ENCODE results near the gene HK1.
A peak's percentile ranks its signal among the peaks of the same experiment; 100 is the strongest.

HK1 gene

DNA sequence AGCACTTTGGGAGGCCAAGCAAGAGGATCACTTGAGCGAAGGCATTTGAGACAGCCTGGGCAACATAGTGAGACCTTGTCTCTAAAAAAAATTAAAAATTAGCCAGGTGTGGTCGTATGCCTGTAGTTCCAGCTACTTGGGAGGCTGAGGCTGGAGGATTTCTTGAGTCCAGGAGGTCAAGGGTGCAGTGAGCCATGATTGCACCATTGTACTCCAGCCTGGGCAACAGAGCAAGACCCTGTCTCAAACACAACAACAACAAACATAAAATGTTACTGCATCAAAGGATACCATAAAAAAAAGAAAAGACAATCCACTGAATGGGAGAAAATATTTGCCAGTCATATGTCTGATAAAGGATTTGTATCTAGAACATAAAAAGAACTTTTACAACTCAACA is 77.9 kb downstream of the HK1 start:
- H3K27ac Mint-ChIP-seq = no peak overlapping the region
- DNase-seq = no peak
- no peak for ATAC-seq
- H3K27me3 Mint-ChIP-seq = no peaks in the 10 kb centered on the region
- H3K4me1 Mint-ChIP-seq = peaks cover 75% of the 10 kb centered on the region
- H3K9me3 Mint-ChIP-seq = peaks cover 0 to 10% of the 10 kb centered on the region in 2 donors
- no peak overlapping the region for H3K4me3 Mint-ChIP-seq

DNA sequence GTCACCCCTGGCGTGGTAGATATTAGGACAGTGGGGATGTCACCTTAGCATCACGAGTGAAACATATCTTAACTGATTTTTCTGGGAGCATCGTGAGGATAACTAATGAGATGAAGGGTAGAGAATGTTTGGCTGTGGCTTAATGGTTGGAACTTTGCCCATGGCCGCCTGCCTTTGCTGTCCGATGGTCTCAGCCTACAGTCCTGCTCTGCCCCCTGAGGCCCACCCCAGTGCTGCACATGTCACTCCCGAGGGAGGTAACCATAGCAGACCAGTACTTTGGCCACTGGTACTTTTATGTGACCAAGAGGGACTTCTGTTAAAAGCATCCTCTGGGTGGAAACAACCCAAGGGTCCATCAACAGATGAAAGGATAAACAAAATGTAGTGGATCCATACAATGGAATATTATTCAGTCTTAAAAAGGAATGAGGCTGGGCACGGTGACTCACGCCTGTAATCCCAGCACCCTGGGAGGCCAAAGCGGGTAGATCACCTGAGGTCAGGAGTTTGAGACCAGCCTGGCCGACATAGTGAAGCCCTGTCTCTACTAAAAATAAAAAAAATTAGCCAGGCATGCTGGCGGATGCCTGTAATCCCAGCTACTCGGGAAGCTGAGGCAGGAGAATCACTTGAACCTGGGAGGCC is 80.0 kb downstream of the HK1 start:
- Mint-ChIP-seq H3K9me3 (peaks cover 0 to 10% of the 10 kb centered on the region in 2 donors), H3K4me3 (no peak overlapping the region)
- no peak for DNase-seq

DNA sequence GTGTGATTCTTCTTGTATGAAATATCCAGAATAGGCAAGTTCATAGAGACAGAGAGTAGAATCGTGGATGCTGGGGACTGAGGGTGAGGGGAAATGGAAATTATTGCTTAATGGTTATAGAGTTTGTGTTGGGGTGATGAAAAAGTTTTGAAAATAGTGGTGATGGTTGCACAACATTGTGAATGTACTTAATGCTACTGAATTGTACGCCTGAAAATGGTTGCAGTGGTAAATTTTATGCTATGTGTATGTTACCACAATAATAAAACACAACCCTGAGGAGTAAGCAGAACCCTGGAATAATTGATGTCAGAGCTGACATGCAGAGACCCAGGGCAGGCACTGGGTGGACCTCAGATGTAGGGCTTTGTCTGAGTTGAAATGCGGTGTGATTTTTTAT is 80.9 kb downstream of the HK1 start:
- peaks cover 69% of the 10 kb centered on the region for H3K4me1 Mint-ChIP-seq

More for the DNA sequence above, 80.0 kb downstream of the HK1 start:
- Mint-ChIP-seq H3K27me3 (no peaks in the 10 kb centered on the region), H3K27ac (peak overlapping the region; percentile 28 to 44), H3K4me1 (peaks cover 70% of the 10 kb centered on the region)
- ATAC-seq = no peak

DNA sequence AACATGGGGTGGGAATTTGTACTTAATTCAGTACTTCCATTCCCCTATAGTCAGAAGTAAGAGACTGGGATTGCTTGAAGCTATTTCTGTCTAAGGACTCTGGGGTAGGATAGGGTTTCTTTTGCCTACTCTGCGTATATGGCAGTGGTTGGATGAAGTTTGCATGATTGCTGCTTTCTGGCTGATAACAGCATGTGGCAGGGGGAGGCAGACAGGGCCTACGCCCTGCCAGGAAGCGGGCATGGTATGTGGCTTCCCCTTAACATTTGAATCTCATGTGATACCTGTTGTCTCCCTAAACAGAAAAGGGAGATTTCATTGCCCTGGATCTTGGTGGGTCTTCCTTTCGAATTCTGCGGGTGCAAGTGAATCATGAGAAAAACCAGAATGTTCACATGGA is 81.3 kb downstream of the HK1 start:
- H3K4me3 Mint-ChIP-seq = peak overlapping the region in 1 of 2 donors; percentile 32

More for the DNA sequence above, 80.9 kb downstream of the HK1 start:
- peak overlapping the region in 1 of 2 donors; percentile 47 for H3K27ac Mint-ChIP-seq
- peaks cover 0 to 4% of the 10 kb centered on the region in 2 donors for H3K9me3 Mint-ChIP-seq
- H3K27me3 Mint-ChIP-seq = no peaks in the 10 kb centered on the region
- H3K4me3 Mint-ChIP-seq = peak overlapping the region; percentile 1 to 8
- no peak for DNase-seq
- peak; percentile 75 for ATAC-seq

DNA sequence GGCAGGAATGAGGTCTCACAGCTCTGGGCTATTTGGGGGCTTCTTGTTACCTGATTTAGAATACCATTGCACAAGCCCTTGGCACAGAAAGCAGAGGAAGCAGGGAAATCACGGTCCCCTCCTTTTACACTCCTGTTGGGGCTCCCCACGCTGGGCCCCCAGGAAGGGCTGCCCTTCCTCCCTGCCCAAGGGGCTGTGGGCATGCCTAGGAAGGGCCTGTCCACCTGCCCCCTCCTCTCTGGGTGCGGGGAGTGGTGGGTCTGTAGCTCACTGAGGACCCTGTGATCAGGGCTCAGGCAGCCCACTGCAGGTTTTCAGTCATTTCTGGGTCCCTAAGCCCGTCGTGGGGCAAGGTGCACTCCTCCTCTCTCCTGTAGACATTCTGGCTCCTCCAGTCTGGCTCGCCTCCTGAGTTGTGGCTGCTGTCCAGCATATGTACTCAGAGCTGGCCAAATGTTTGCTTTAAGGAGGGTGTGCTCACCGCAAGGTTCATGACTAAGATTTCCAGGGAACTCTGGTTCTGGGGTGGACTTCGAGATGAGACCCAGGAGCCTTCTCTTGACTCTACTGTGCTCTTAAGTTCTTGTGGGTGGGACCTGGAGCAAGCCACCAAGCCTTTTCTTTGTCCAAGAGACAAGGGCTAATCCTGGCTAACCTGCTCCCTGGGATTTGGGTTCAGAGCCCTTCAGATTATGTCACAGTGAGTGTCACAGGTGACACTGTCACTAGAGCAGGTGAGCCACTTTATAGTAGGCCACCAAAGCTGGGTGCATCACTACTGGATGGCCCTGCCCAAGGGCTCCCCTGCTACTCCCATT is 82.4 kb downstream of the HK1 start:
- Mint-ChIP-seq H3K9me3 (no peaks in the 10 kb centered on the region), H3K27me3 (no peaks in the 10 kb centered on the region), H3K4me3 (no peak overlapping the region), H3K27ac (no peak overlapping the region), H3K4me1 (peaks cover 66% of the 10 kb centered on the region)
- ATAC-seq (no peak), DNase-seq (no peak)

More for the DNA sequence above, 81.3 kb downstream of the HK1 start:
- H3K27me3 Mint-ChIP-seq = no peaks in the 10 kb centered on the region
- ATAC-seq = peak; percentile 81
- peak in 1 of 2 donors; percentile 22 for DNase-seq
- H3K4me1 Mint-ChIP-seq = peaks cover 66% of the 10 kb centered on the region
- H3K27ac Mint-ChIP-seq = peak overlapping the region in 1 of 2 donors; percentile 85
- H3K9me3 Mint-ChIP-seq = no peaks in the 10 kb centered on the region

DNA sequence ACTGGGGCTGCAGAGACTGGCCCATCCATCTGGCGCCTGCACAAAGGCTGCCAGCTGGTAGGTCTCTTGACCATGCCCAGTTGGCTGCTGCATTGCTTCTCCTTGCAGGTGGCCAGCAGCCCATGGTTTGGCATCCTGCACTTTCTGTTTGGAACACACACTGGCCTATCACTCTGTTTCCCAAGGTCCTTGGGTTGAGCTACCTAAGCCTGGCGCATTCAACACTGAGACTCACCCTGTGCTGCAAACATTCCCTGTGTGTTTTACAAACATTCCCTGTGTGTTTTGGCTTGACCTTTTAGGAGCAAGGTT is 83.0 kb downstream of the HK1 start:
- Mint-ChIP-seq H3K27ac (no peak overlapping the region), H3K9me3 (no peaks in the 10 kb centered on the region), H3K4me3 (no peak overlapping the region), H3K4me1 (peaks cover 63% of the 10 kb centered on the region), H3K27me3 (no peaks in the 10 kb centered on the region)
- no peak for DNase-seq
- ATAC-seq = no peak

DNA sequence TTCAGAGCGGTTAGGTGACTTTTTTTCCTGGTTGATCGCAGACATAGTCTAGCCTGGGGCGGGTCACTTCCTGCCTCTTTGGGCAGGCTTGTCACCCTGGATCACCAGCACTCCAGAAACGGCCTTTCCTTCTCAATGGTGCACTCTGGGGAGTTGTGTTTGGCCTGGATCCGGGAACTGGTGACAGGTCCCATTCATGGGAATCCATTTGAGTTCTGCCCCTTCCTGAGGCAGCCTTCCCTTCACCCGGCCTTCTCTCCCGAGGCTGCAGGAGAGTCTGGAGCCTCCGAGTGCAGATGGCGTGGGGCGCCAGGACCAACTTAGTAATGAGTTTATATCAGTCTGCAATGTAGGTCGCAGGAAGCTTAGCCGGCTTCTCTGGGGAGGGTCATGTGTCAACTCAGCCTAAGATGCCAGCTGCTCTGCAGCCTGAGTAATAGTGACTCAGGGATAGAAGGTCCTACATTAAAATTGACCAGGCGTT is 84.2 kb downstream of the HK1 start:
- ATAC-seq = no peak
- Mint-ChIP-seq H3K27me3 (no peaks in the 10 kb centered on the region), H3K4me1 (peaks cover 53% of the 10 kb centered on the region), H3K4me3 (no peak overlapping the region), H3K9me3 (no peaks in the 10 kb centered on the region), H3K27ac (peak overlapping the region in 1 of 2 donors; percentile 10)
- DNase-seq = no peak

DNA sequence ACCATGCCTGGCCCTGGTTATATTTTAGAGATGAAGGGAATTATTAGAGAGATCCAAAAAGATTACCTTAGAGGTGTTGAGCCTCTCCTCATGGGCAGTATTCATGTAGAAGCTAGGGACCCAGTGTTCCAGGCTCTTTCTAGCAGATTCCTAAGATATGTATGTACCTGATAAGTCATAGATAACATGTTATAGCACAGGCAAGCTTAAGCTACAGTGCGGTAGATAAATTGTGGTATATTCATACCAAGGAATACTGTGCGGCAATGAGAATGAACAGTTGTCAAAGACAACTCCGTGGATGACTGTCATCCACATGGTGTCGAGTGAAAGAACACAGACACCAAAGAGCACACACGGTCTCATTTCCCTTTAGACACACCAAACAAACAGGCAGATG is 85.4 kb downstream of the HK1 start:
- no peak for ATAC-seq
- no peak overlapping the region for H3K4me3 Mint-ChIP-seq
- peak overlapping the region; percentile 34 to 42 for H3K27ac Mint-ChIP-seq
- no peaks in the 10 kb centered on the region for H3K9me3 Mint-ChIP-seq
- no peak for DNase-seq
- peaks cover 41% of the 10 kb centered on the region for H3K4me1 Mint-ChIP-seq
- no peaks in the 10 kb centered on the region for H3K27me3 Mint-ChIP-seq

DNA sequence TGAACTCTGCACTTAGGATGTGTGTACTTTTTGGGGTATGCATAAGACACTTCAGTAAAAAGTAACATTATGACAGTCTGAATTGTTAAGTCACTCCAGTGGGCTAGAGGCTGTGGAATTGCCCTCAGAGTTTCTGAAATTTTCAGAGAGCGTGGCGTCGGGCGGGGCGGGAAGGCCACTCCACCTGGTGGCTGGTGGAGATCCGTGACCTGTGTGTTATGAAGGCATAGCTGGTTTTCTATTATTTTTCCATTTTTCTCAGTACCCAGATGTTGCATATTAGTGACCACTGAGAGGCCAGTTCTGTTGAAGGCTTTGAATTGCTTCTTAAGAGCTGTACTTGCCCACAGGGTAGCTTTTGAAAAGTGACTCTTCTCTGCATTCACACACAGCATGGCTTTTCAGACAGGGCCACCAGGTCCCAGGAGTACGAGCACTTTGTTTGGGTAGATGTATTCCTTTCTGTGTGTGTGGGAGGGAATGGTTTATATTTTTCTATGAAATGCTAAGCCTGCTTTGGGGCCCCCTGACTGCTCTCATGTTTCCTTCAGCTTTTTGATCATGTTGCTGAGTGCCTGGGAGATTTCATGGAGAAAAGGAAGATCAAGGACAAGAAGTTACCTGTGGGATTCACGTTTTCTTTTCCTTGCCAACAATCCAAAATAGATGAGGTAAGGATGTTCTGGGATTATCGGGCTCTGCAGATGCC is 86.1 kb downstream of the HK1 start:
- Mint-ChIP-seq H3K27me3 (no peaks in the 10 kb centered on the region), H3K9me3 (no peaks in the 10 kb centered on the region), H3K27ac (peak overlapping the region in 1 of 2 donors; percentile 42), H3K4me3 (no peak overlapping the region), H3K4me1 (peaks cover 34% of the 10 kb centered on the region)
- DNase-seq (no peak), ATAC-seq (no peak)

DNA sequence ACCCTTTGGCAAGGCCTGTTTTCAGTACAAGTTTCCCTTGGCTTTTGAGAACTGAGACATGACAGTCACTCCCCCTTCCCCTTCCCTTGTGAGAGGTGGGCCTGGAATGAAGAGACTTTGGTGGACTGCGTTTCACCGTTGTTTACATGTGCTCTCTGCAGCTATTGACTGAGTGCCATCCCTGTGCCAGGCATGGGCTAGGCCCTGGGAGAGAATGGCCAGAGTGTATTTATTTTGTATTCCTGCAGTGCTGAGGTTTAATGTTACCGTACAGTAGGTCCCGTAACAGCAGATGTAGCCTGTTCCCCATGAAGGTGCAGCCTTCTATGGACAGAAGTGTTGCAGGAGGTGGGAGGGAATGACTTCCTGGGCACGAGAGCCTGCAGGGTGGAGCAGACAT is 88.4 kb downstream of the HK1 start:
- ATAC-seq (no peak), DNase-seq (no peak)
- H3K27ac Mint-ChIP-seq = no peak overlapping the region
- H3K4me1 Mint-ChIP-seq = peaks cover 11% of the 10 kb centered on the region
- H3K4me3 Mint-ChIP-seq = no peak overlapping the region
- H3K27me3 Mint-ChIP-seq = no peaks in the 10 kb centered on the region
- no peaks in the 10 kb centered on the region for H3K9me3 Mint-ChIP-seq

DNA sequence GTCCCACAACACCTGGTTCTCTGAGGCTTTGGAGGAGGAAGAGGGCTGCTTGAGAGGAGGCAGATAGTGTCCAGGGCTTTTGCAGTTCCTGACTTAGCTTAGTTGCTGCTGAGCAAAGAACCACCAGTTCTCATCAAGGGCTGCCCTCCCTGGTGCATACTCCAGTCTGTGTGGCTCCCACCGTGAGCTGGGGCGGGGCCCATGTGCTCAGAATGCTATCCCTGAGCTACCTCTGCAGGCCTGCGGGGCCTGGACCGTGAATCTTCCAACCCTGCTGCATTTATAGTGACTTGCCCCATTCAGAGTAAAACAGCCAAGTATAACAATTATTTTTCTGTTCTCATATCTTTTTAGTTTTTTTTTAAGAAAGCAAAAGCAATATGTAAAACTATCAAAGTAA is 89.2 kb downstream of the HK1 start:
- no peak overlapping the region for H3K4me3 Mint-ChIP-seq
- no peaks in the 10 kb centered on the region for H3K27me3 Mint-ChIP-seq
- DNase-seq (no peak), ATAC-seq (no peak)
- peak overlapping the region in 1 of 2 donors; percentile 63 for H3K27ac Mint-ChIP-seq
- H3K4me1 Mint-ChIP-seq = peaks cover 17% of the 10 kb centered on the region
- no peaks in the 10 kb centered on the region for H3K9me3 Mint-ChIP-seq

DNA sequence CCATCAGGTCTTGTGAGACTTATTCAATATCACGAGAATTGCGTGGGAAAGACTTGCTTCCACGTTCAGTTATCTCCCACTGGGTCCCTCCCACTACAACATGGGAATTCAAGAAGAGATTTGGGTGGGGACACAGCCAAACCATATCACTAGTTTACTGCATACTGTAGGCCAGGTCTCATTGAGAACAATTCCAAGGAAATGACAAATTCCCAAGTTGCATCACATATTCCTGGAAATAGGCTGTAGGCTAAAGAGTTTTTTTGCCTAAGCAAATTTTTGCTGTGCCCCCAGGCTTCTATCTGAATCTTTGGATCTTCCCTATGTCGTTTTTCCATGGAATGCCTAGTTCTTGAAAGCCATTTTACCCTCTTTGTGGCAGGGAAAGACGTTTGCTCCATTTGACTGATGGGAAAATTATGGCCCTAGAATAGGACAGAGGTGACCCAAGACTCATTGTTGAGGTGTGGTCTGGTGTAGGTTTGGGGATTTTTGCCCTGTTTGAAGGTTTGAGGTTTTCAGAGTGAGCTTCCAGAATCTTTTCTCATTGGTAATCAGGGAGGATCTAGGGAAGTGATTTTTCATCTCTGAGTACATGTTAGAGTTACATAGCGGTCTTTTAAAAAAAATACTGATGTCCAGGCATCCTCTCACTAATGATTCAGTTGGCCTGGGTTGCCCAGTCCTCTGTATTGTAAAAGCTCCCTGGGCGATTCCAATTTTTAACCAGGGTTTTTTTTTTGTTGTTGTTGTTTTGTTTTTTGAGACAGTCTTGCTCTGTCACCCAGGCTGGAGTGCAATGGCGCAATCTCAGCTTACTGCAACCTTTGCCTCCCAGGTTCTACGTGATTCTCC is 94.1 kb downstream of the HK1 start:
- peak overlapping the region in 1 of 2 donors; percentile 19 for H3K27ac Mint-ChIP-seq
- peaks cover 38% of the 10 kb centered on the region for H3K4me1 Mint-ChIP-seq
- DNase-seq (no peak), ATAC-seq (no peak)
- no peaks in the 10 kb centered on the region for H3K9me3 Mint-ChIP-seq
- H3K4me3 Mint-ChIP-seq = no peak overlapping the region
- no peaks in the 10 kb centered on the region for H3K27me3 Mint-ChIP-seq

DNA sequence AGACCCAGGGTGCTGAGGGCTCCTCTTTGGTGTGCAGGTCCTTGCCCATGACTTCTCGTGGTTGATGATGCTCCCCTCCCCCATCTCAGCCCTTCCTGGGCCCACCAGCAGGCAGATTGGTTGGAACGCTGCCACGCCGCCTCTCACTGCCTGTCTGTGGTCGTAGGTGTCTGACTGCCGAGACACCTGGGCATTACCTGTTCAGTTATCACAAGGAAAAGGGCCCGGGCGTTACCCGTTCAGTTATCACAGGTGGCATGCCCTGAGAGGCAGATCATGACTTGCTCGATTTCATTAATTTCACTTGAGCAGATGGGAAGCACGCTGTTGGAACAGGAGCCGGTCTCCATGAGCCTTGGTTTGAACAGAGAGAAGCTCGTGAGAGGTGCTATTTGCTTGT is 95.9 kb downstream of the HK1 start:
- H3K27ac Mint-ChIP-seq = peak overlapping the region in 1 of 2 donors; percentile 97
- peaks cover 38% of the 10 kb centered on the region for H3K4me1 Mint-ChIP-seq
- DNase-seq = no peak
- no peaks in the 10 kb centered on the region for H3K9me3 Mint-ChIP-seq
- no peak overlapping the region for H3K4me3 Mint-ChIP-seq
- H3K27me3 Mint-ChIP-seq = no peaks in the 10 kb centered on the region
- no peak for ATAC-seq

DNA sequence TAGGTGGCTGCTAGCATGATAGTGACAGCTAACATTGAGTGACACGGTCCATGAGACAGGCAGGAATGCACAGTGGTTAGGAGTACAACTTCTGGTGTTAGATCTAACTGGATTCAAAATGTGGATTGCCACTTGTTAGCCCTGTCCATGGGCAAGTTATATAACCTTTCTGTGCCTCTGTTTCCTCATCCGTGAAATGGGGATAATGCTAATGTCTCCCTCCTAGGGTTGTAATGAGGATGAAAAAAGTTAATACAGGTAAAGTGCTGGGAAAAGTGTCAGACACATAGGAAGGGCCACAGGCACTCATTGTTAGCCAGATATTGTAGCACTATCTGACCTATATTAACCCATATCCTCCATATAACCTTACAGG is 96.6 kb downstream of the HK1 start:
- no peak for ATAC-seq
- Mint-ChIP-seq H3K27me3 (no peaks in the 10 kb centered on the region), H3K4me1 (peaks cover 38% of the 10 kb centered on the region), H3K27ac (peak overlapping the region in 1 of 2 donors; percentile 97), H3K4me3 (no peak overlapping the region), H3K9me3 (no peaks in the 10 kb centered on the region)
- no peak for DNase-seq
